K562 treated with DMSO at 1 percent for 48 hours (cell line): Measurements from ENCODE around the gene BTBD18. TPM values are rescaled to one million over a fixed set of nuclear protein-coding genes. Genes with fewer than 3 reads are reported as not detected.

Experiments
- total RNA-seq: library from RNA; unstranded; fragments of 300-600 nt; gene quantifications from 2 replicates; pipeline ENCODE4 v1.2.3, GENCODE V29; 2022; ENCODE audit warnings: low replicate concordance; ENCODE audit errors: extremely low read depth

Gene BTBD18, protein sequence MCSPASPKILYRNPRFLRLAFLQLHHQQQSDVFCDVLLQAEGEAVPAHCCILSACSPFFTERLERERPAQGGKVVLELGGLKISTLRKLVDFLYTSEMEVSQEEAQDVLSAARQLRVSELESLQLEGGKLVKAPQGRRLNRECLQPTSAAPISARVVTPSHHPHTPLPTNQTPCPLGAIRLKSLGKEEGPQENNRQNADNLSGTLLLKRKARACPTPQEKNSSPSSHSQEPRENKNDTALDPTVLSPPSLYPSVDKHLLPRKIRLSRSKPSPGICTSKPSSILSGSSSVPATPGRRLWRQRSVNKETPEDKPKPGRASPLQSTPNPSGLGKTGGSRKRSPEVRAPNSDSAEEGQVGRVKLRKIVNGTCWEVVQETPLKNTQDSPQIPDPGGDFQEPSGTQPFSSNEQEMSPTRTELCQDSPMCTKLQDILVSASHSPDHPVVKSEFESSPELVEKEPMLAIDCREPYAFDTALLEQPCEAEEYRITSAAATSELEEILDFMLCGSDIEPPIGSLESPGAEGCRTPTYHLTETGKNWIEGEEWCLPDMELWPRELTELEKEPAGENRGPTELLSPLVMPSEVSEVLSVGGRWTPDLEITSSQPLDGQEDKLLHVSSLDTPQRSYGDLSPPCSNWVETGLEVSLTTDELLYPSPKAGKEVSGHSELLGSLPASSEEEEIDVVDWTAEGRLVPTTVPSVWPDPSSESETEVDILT
- not detected in 2 replicates for total RNA-seq

DNA sequence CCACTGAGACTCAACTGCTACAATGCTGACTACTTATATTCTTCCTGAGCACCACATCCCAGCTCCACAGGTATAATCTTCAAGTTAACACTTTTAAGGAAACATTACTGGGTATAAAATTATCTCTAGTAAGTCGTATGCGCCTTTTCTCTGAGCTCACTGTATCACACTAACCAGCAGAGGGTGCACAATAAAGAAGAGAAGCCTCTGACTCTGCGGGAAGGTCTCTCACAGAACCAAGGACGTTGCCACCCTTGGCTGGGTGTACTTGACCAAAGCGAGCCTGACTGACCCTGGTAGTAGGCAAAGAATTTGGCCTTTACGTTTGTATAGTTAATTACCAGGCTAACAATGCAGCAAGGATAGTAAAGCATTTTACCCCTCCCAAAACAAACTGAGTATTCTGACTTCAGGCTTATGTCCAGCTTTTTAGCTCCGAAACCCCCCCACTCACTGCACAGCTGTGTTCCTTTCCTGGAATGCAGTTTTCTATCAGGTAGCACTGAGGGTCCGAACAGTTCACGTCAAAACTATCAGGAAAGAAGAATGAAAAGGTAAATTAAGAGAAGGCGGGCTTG lies at the start of gene BTBD18:
Gene BTBD18 (minus strand): TSS at position 144 of the 578 bp plus-strand sequence. CDS start 631 bp downstream, outside the sequence.

DNA sequence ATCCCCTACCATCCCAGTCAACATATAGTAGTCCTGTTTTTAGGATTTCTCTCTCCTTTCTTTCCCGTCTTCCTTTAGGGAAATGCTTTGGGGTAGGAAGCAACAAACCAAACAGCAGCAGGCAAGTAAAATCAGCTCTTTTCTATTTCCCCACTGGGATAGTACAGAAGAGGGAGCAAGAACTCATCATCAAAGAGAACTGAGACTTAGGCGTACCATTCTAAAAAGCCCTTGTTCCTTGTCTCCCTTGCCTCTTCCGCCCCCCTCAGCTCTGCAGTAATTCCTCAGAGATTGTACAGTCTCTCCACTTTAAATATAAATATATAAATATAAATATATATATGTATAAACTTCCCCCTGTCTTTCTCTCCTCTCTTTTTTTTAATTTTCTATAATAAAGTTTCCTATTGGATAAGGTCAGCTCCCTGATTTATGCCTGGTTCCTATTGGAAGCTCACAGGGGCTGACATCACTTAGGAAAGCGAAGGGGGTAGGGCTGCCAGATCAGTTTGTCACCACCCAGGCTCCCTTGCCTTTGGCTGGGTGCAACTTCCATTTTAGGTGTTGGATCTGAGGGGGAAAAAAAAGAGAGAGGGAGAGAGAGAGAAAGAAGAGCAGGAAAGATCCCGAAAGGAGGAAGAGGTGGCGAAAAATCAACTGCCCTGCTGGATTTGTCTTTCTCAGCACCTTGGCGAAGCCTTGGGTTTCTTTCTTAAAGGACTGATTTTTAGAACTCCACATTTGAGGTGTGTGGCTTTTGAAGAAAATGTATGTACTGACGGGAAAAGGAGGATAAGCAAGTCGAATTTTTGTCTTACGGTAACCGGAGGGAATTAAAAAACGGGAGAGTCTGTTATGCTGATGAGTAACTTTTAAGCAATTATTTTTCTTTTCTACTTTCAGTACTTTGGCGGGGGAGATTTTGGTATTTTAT lies 9.9 kb upstream of the BTBD18 start, which contains the start of gene CTNND1:
Gene CTNND1 (plus strand): TSS at position 502 of the 934 bp plus-strand sequence. CDS start 29,677 bp downstream, outside the sequence.

DNA sequence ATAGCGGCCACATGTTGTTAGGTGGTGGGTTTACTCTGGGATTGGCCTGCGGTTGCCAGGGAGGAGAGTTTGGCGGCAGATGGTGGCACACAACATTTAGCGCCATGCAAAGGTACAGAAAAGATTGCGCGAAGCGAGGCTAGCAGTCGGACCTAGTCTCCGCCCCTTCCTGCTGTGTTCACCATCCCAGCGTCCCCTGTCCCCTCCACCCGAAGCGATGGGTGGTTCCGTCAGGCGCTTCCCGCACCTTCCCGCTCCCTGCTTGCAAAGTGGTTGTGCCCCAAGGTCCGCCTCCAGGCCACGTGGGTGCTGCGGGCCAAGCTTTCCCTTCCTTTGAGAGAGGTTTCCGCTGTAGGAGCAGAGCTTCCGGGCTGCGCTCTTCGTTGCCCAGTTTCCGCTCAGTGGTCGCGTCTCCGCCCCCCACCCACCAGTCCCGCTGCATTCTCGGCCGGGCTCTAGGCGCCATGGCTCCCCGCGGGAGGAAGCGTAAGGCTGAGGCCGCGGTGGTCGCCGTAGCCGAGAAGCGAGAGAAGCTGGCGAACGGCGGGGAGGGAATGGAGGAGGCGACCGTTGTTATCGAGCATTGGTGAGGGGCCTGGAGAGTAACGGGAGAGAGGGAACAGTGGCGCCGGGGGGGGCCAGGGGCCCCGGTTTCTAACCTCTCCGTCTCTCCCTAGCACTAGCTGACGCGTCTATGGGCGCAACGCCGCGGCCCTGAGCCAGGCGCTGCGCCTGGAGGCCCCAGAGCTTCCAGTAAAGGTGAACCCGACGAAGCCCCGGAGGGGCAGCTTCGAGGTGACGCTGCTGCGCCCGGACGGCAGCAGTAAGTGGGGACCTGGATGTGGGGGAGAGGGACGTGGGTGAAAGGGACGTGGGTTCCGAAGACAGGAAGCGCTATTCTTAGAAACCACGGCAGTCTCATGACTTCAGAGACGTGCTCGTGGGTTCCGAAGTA lies 10.2 kb downstream of the BTBD18 start, which contains the start of gene SELENOH:
Gene SELENOH (plus strand): TSS at position 360 of the 955 bp plus-strand sequence. CDS start 105 bp downstream, at position 465.

DNA sequence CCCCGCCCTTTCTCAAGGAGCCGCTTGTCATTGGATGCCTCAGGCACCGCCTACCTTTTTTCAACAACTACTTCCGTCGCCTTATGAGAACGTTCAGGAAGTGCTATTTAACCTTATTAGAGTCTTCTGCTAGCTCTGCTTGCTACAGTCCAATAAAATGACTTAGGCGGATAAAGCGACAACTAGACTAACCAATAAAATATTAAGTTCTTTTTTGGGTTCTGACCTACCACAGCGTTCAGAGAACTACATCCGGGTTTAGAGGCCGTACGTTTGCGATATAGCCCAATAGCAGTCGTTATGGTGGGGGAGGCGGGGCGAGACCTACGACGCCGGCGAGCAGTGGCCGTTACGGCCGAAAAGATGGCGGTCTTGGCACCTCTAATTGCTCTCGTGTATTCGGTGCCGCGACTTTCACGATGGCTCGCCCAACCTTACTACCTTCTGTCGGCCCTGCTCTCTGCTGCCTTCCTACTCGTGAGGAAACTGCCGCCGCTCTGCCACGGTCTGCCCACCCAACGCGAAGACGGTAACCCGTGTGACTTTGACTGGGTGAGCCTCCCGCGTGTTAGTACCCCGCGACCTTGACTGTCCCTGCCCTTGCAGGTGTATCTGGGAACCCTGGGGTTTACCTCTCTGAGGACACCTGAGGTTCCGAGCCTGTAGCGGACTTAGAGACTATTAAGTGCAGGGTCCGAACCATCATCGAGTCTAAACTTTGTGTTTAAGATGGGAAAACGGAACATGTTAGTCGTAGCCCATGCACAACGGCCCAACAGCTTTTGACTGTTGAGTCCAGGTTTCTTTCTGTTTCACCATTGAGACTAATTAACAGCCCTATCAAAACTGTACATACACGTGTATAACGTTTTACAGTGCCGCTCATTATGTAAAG lies 39.1 kb downstream of the BTBD18 start, which contains the start of gene TMX2:
Gene TMX2 (plus strand): TSS at position 338 of the 895 bp plus-strand sequence. CDS start 26 bp downstream, at position 364.

DNA sequence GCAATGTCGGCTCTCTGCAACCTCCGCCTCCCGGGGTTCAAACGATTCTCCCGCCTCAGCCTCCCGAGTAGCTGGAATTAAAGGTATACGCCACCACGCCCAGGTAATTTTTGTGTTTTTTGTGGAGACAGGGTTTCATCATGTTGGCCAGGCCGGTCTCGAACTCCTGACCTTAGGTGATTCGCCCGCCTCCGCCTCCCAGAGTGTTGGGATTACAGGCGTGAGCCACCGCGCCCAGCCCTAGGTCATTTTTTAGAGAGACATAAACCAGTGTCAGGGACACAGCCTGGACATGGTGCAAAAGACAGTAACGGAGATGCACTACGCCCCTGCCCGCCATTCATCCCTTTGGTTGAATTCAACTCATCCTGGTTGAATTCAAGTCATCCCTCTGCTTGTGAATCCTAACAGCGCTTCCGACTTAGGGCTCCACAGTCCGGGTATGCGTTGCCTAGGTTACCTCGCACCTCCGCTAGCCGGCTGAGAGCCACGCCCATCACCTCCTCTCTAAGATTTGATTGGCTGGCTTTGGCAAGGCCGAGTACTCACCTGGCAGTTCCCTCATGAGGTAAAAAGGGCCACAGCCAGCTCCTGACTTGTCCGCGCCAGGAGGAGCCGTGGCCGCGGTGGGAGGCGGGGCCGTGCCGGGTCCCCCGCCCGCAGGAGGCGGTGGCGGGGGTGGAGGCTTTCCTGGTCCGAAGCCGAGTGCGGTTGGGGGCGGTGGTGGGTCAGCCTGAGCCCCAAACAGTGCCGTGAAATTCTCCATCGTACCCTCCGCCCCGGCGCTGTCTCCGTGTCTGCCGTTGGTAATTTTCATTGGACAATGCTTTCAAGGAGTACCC lies 40.0 kb downstream of the BTBD18 start, which contains the start of gene MED19:
Gene MED19 (minus strand): TSS at position 802 of the 842 bp plus-strand sequence. CDS start 36 bp downstream, at position 766.

Other genes with a start within 250 kb of the BTBD18 start
- not detected in 2 replicates for gene SLC43A1, start 236.1 kb downstream of the BTBD18 start, total RNA-seq
- not detected in 2 replicates for gene TIMM10, start 221.1 kb downstream of the BTBD18 start, total RNA-seq
- not detected in 2 replicates for gene SMTNL1, start 214.2 kb downstream of the BTBD18 start, total RNA-seq
- gene UBE2L6, start 184.1 kb downstream of the BTBD18 start, total RNA-seq = not detected in 2 replicates
- not detected in 2 replicates for gene SERPING1, start 154.1 kb downstream of the BTBD18 start, total RNA-seq
- gene YPEL4, start 101.9 kb downstream of the BTBD18 start, total RNA-seq = not detected in 2 replicates
- gene CLP1, start 94.1 kb downstream of the BTBD18 start, total RNA-seq = not detected in 2 replicates
- gene ZDHHC5, start 83.7 kb downstream of the BTBD18 start, total RNA-seq = not detected in 2 replicates
- not detected in 2 replicates for gene MED19, start 39.6 kb downstream of the BTBD18 start, total RNA-seq
- not detected in 2 replicates for gene TMX2, start 39.2 kb downstream of the BTBD18 start, total RNA-seq
- gene SELENOH, start 10.3 kb downstream of the BTBD18 start, total RNA-seq = not detected in 2 replicates
- not detected in 2 replicates for gene CTNND1, start 10.0 kb upstream of the BTBD18 start, total RNA-seq